Natural killer cell (primary cell): ENCODE results near the gene ALDH3A2. TPM values are rescaled to one million over a fixed set of nuclear protein-coding genes. Genes with fewer than 3 reads are reported as not detected.

Experiments used
- ATAC-seq, 3 donors: fragments of 150-1000 bp in 2 of 3; fragments of 200-7000 bp in 1 of 3; cut with Tn5 transposase; 1 replicate in 1 of 3; 2 replicates in 2 of 3; pipeline ENCODE4 v1.10.0; 2021; ENCODE audit warnings: mild to moderate bottlenecking in 2 of 3, moderate library complexity in 2 of 3
- DNase-seq, 2 donors: peaks; one replicate each; pipeline versions ENCODE4 v3.0.0 to v3.0.0-alpha.2; 2013 to 2021; ENCODE audit warnings: mixed read lengths in 1 of 2
- H3K27ac ChIP-seq: one replicate; pipeline ENCODE4 v1.5.1; 2013; ENCODE audit warnings: mild to moderate bottlenecking, low read length
- H3K27me3 ChIP-seq: one replicate; pipeline ENCODE4 v1.6.1; 2013; ENCODE audit warnings: low read length; ENCODE audit not compliant: control insufficient read depth, insufficient read depth
- H3K36me3 ChIP-seq: one replicate; pipeline ENCODE4 v1.6.1; 2013; ENCODE audit warnings: low read length; ENCODE audit not compliant: control insufficient read depth, insufficient read depth
- H3K4me1 ChIP-seq: one replicate; pipeline ENCODE4 v1.6.1; 2013; ENCODE audit warnings: low read length; ENCODE audit not compliant: control insufficient read depth, insufficient read depth
- H3K4me3 ChIP-seq: one replicate; pipeline ENCODE4 v1.5.1; 2013; ENCODE audit warnings: low read length
- H3K9me3 ChIP-seq: one replicate; pipeline ENCODE4 v1.6.1; 2013; ENCODE audit warnings: low read length; ENCODE audit not compliant: control insufficient read depth, insufficient read depth
- H3K27ac Mint-ChIP-seq, 2 donors: one replicate each; pipeline ENCODE4 v1.8.0; 2022; ENCODE audit warnings: mild to moderate bottlenecking in 2 of 2, mixed read lengths in 2 of 2, moderate library complexity in 1 of 2
- H3K27me3 Mint-ChIP-seq, 2 donors: one replicate each; pipeline ENCODE4 v1.8.0; 2022; ENCODE audit warnings: low read depth in 2 of 2, mixed read lengths in 2 of 2
- H3K36me3 Mint-ChIP-seq: one replicate; pipeline ENCODE4 v1.8.0; 2022; ENCODE audit warnings: mixed read lengths
- H3K4me1 Mint-ChIP-seq, 2 donors: one replicate each; pipeline ENCODE4 v1.8.0; 2022; ENCODE audit warnings: mixed read lengths in 2 of 2
- H3K4me3 Mint-ChIP-seq: one replicate; pipeline ENCODE4 v1.8.0; 2022; ENCODE audit warnings: mild to moderate bottlenecking, moderate library complexity, mixed read lengths
- H3K9me3 Mint-ChIP-seq, 2 donors: one replicate each; pipeline ENCODE4 v1.8.0; 2022; ENCODE audit warnings: mixed read lengths in 2 of 2
- WGBS: methylation state at CpG from one replicate; pipeline ENCODE4 v1.1.7; 2013; ENCODE audit warnings: missing lambda C conversion rate; ENCODE audit not compliant: insufficient coverage; 5-methylcytosine and 5-hydroxymethylcytosine counted together
- intact Hi-C: fragments of 100-400 bp; cut with micrococcal nuclease; formaldehyde crosslinking; loops from one replicate; pipeline ENCODE4 v1.14.2; 2022
- total RNA-seq, 4 donors: library from RNA; stranded (reverse); fragments of 120-200 nt in 1 of 4; gene quantifications; one replicate each; pipeline versions ENCODE4 v1.2.3 to v1.2.4, GENCODE V29; 2013 to 2022
- TF ChIP-seq, protein P1 (sequence below): fragments of 200-600 bp; IDR thresholded peaks from one replicate; pipeline ENCODE4 v1.8.0; 2022; ENCODE audit warnings: antibody characterized with exemption

The ALDH3A2 gene
- total RNA-seq, 3 donors from 2014 or later (not counting 1 experiment from before 2014, with no cell fraction given) = 25.3 to 33.7 (median 31.4) TPM

DNA sequence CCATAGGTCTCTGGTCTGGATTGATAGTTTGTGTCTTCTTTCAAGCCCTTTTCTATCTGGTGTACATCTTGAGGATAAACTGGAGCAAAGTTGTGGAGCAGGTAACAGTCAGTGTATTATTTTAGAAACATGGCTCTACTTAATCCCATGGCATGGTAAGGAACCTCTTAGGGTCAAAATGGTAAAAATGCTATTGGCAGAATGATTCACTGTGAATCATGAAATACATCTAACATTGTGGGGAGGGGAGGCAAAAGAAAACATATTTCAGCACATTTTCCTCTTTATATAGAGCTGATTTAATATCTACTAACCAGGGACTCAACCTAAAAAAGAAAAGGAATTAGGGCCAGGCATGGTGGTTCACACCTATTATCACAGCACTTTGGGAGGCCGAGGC, 17.9 kb upstream of the ALDH3A2 start:
- DNase-seq (no peak), ATAC-seq (no peak)
- Histone ChIP-seq H3K4me3 (no peak overlapping the region), H3K4me1 (no peaks in the 10 kb centered on the region), H3K36me3 (no peaks in the 10 kb centered on the region), H3K27me3 (no peaks in the 10 kb centered on the region), H3K27ac (no peak overlapping the region), H3K9me3 (no peaks in the 10 kb centered on the region)
- no peaks in the 10 kb centered on the region for H3K4me1 Mint-ChIP-seq
- no peak overlapping the region for H3K27ac Mint-ChIP-seq
- no peak overlapping the region for H3K4me3 Mint-ChIP-seq
- no peaks in the 10 kb centered on the region for H3K36me3 Mint-ChIP-seq
- 100% methylated on average over 1 of the region's 1 CpG for WGBS
- H3K9me3 Mint-ChIP-seq = no peaks in the 10 kb centered on the region
- intact Hi-C loops = no loop called here
- TF ChIP-seq, protein P1, sequence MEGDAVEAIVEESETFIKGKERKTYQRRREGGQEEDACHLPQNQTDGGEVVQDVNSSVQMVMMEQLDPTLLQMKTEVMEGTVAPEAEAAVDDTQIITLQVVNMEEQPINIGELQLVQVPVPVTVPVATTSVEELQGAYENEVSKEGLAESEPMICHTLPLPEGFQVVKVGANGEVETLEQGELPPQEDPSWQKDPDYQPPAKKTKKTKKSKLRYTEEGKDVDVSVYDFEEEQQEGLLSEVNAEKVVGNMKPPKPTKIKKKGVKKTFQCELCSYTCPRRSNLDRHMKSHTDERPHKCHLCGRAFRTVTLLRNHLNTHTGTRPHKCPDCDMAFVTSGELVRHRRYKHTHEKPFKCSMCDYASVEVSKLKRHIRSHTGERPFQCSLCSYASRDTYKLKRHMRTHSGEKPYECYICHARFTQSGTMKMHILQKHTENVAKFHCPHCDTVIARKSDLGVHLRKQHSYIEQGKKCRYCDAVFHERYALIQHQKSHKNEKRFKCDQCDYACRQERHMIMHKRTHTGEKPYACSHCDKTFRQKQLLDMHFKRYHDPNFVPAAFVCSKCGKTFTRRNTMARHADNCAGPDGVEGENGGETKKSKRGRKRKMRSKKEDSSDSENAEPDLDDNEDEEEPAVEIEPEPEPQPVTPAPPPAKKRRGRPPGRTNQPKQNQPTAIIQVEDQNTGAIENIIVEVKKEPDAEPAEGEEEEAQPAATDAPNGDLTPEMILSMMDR = no peak
- peaks cover 11 to 26% of the 10 kb centered on the region in 2 donors for H3K27me3 Mint-ChIP-seq

DNA sequence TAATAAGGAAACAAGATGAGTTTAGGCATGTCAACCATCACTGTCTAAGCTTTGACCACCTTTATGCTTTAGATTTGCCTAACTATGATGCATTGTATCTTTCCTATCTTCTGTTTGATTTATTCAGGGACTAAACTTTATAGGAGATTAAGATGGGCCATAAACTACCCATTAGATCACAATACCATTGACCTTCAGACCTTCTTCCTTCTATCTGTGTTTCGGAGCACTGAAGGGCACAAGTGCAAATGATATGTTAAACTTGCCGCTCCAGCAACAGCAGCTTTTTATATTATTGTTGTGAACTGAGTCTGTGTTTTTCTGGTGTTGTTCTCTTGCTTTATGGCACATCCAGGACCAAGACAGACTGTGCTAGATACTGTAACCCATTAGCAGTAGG, 16.6 kb upstream of the ALDH3A2 start:
- Mint-ChIP-seq H3K36me3 (no peaks in the 10 kb centered on the region), H3K9me3 (no peaks in the 10 kb centered on the region), H3K27me3 (peaks cover 14 to 35% of the 10 kb centered on the region in 2 donors), H3K4me1 (no peaks in the 10 kb centered on the region), H3K27ac (no peak overlapping the region), H3K4me3 (no peak overlapping the region)
- no peak overlapping the region for H3K4me3 ChIP-seq
- no peaks in the 10 kb centered on the region for H3K27me3 ChIP-seq
- H3K27ac ChIP-seq = no peak overlapping the region
- DNase-seq (no peak), ATAC-seq (no peak)
- intact Hi-C loops = no loop called here
- TF ChIP-seq, protein P1 = no peak
- no peaks in the 10 kb centered on the region for H3K9me3 ChIP-seq
- H3K36me3 ChIP-seq = no peaks in the 10 kb centered on the region
- H3K4me1 ChIP-seq = no peaks in the 10 kb centered on the region
- WGBS = 93% methylated on average over 2 of the region's 2 CpGs

DNA sequence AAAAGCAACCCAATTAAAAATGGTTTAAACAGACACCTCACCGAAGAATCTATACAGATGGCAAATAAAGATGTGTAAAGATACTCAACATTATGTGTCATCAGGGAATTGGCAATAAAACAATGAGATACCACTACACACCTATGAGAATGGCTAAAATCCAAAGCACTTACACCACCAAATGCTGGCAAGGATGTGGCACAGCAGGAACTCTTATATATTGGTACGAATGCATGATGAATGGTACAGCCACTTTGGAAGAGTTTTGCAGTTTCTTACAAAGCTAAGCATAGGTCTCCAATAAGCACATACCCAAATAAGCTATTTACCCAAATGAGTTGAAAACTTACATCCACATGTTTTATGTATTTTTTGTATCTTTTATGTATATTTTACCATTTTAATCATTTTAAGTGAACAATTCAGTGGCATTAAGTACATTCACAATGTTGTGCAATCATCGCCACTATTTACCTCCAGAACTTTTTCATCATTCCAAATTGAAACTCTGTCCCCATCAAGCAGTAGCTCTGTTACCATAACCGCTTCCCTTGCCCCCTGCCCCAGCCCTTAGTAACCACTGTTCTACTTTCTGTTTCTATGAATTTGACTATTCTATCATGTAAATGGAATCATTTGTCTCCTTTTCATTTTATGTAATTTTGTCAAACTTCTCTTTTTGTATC, 6.7 kb upstream of the ALDH3A2 start:
- H3K36me3 ChIP-seq = no peaks in the 10 kb centered on the region
- peaks cover 5 to 6% of the 10 kb centered on the region in 2 donors for H3K4me1 Mint-ChIP-seq
- WGBS = 82% methylated on average over 4 of the region's 4 CpGs
- H3K4me3 ChIP-seq = no peak overlapping the region
- H3K36me3 Mint-ChIP-seq = no peaks in the 10 kb centered on the region
- no peaks in the 10 kb centered on the region for H3K9me3 Mint-ChIP-seq
- H3K4me3 Mint-ChIP-seq = no peak overlapping the region
- H3K27ac Mint-ChIP-seq = no peak overlapping the region
- H3K27me3 ChIP-seq = no peaks in the 10 kb centered on the region
- no peak for DNase-seq
- ATAC-seq = no peak
- peaks cover 4 to 29% of the 10 kb centered on the region in 2 donors for H3K27me3 Mint-ChIP-seq
- TF ChIP-seq, protein P1 = no peak
- peaks cover under 1% of the 10 kb centered on the region for H3K4me1 ChIP-seq
- no peak overlapping the region for H3K27ac ChIP-seq
- intact Hi-C loops = loop anchor here (10.0 kb wide), 1 partner anchor 277 kb away; the partner anchor contains the start of gene B9D1
- H3K9me3 ChIP-seq = no peaks in the 10 kb centered on the region
